ENCODE results near the gene CADPS.

Gene CADPS

GRCh38 chr3:62559831-62560445 lies 315.3 kb downstream of the CADPS start:
- peak; percentile 59 for DNase-seq (ENCODE audit: low read depth)
- TF ChIP-seq CTCF (conservative IDR thresholded peaks at IDR 0.05; ENCODE audit: low read length): peak; percentile 80

GRCh38 chr3:62558549-62559112 lies 316.6 kb downstream of the CADPS start:
- peak; percentile 49 for TF ChIP-seq CTCF (conservative IDR thresholded peaks at IDR 0.05; ENCODE audit: low read length)
- H3K4me3 ChIP-seq (ENCODE audit: low read length): no peak overlapping the region
- no peak for DNase-seq (ENCODE audit: low read depth)

More at GRCh38 chr3:62559831-62560445, 315.3 kb downstream of the CADPS start:
- no peak overlapping the region for H3K4me3 ChIP-seq (ENCODE audit: low read length)

GRCh38 chr3:62557983-62558382 lies 317.2 kb downstream of the CADPS start:
- no peak for TF ChIP-seq CTCF (conservative IDR thresholded peaks at IDR 0.05; ENCODE audit: low read length)
- DNase-seq (ENCODE audit: low read depth): no peak

GRCh38 chr3:62557450-62557849 lies 317.8 kb downstream of the CADPS start:
- no peak for TF ChIP-seq CTCF (conservative IDR thresholded peaks at IDR 0.05; ENCODE audit: low read length)
- no peak for DNase-seq (ENCODE audit: low read depth)

More at GRCh38 chr3:62557983-62558382, 317.2 kb downstream of the CADPS start:
- H3K4me3 ChIP-seq (ENCODE audit: low read length): no peak overlapping the region

GRCh38 chr3:62556121-62556815 lies 318.9 kb downstream of the CADPS start:
- DNase-seq (ENCODE audit: low read depth): no peak
- H3K4me3 ChIP-seq (ENCODE audit: low read length): no peak overlapping the region
- TF ChIP-seq CTCF (conservative IDR thresholded peaks at IDR 0.05; ENCODE audit: low read length): no peak

More at GRCh38 chr3:62557450-62557849, 317.8 kb downstream of the CADPS start:
- H3K4me3 ChIP-seq (ENCODE audit: low read length): no peak overlapping the region

GRCh38 chr3:62554264-62554799 lies 320.9 kb downstream of the CADPS start:
- peak; percentile 33 for TF ChIP-seq CTCF (conservative IDR thresholded peaks at IDR 0.05; ENCODE audit: low read length)

More at GRCh38 chr3:62554264-62554799, 320.9 kb downstream of the CADPS start:
- no peak for DNase-seq (ENCODE audit: low read depth)
- no peak overlapping the region for H3K4me3 ChIP-seq (ENCODE audit: low read length)

Measured in AG10803 (cell line).